DMS153 treated with DMSO at 0.1 percent for 48 hours (cell line): Measurements from ENCODE around the gene PLD1.
A peak's percentile ranks its signal among the peaks of the same experiment; 100 is the strongest.
"Not testable (repeated sequence)": the region's sequence is repeated elsewhere in the genome, so short reads cannot be mapped to it uniquely, and the experiment has no call there.

Source experiments
- DNase-seq: peaks from one replicate; lab custom pipeline; 2025; ENCODE audit not compliant: unreplicated experiment; lab: John Stamatoyannopoulos, UW

The PLD1 gene

GRCh38 chr3:171574556-171575240 is 235.6 kb downstream of the PLD1 start:
- DNase-seq = no peak

- no peak for DNase-seq
Measured at GRCh38 chr3:171569571-171570132, 240.6 kb downstream of the PLD1 start.

DNA sequence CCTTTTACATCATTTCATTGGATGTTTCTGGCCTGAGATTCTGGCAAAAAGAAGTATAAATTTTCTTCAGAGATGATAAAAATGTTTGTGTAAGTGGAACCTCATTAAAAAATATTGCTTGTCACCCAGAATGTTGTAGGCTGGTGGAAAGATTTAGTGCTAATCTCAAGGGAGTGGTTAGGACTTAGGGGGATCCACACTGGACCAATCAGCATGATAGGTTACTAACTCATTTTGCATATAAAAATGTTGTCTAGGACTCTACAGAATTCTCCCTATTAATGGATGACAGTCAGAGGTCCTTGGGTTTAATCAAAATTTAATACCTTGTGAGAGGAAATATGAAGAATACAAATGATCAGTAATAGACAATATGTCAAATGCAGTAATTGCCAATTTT is 241.5 kb downstream of the PLD1 start:
- no peak for DNase-seq

DNA sequence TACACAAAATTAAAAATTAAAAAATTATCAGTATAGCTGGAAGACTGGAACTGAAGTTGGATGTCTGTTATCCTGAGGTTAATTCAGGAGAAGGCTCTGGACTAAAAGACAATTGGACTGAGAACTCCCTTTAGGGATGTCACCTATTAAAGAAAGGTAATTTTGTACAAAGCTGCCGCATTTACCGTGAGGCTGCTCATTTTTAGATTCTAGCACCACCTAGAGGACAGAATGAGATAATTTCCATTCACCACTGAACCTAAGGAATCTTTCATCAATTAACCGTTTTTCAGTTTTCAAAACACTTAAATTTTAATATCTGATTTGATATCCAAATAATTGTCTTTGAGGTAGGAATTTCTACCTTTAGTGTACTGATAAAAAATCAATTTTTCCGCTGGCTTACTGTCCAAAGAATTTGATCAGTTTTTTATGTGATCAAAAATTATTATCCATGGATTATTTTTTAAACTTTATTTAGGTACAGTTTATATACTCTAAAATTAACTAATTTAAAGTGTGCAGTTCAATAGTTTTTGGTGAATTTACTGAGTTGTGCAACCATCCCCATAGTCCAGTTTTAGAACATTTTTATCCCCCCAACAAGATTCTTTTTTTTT is 243.4 kb downstream of the PLD1 start:
- peak; percentile 46 for DNase-seq

DNA sequence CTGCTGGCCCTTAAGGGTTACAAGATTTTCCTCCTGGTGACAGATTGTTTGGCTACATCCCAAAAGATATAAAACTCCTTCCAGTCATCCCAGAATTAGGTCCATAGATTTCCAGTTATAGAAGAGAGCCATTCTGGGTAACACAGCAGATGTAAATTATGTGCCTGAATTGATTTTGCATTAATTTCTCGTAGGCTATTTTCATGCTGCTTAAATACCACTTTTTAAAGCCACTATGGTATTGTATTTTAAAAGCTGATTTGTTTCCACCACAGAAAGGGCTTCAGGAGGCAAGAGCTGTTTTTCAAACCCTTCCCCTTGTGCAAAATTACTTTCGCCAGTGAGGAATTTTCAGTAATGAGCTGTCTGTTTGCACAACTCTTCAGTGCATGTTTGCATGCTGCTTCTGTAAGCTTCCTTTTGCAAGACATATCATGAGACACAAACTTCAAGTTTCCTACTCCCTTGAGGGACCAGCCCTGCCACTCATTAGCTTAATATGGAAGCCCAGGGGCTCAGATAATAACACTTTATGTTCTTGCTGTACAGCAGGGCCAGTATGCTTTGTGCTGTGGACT is 244.7 kb downstream of the PLD1 start:
- no peak for DNase-seq

GRCh38 chr3:171564748-171565480 is 245.4 kb downstream of the PLD1 start:
- no peak for DNase-seq

DNA sequence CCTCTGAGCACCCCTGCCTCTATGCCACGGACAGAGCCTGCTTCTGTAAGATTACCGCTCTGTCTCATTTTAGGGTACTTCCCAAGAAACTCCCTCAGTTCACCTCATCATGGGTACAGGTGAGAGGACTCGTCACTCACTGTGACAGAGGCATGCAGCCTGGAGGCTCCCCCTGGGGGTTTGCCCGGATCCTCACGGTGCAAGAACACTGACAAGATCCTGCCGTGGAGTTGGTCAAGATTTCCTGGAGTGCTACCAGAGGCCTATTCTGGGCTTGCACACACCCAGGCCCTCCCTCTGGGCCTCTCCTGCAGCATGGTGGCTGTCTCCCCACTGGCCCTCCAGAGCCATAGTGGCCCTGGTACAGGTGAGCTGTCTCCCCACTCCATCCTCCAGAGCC is 247.0 kb downstream of the PLD1 start:
- DNase-seq = no peak

GRCh38 chr3:171562459-171562858 is 247.8 kb downstream of the PLD1 start:
- not testable (repeated sequence) for DNase-seq

- no peak for DNase-seq
Measured at GRCh38 chr3:171561596-171562323, 248.5 kb downstream of the PLD1 start.

- no peak for DNase-seq
Measured at GRCh38 chr3:171559586-171559985, 250.7 kb downstream of the PLD1 start.

DNA sequence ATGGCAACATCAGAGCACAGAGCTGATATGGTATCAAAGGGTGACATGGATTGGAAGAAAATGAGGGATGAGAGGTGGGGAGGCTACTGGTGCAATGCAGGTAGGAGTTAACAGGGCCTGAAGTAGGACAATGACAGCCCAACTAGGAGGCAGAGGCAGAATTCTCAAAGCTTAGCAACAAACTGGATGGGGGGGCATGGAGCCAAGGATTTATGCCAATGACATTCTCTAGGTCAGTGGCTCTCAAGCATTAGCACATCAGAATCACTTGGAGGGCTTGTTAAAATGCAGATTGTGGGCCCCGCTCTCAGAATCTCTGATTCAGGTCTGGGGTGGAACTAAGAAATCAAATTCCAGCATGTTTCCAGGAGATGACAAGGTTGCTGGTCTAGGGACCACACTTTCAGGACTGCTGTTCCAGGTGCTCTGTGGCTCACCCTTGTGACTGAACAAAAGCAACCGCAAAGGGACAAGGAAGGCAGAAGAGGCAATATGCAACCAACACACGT is 252.0 kb downstream of the PLD1 start:
- no peak for DNase-seq

DNA sequence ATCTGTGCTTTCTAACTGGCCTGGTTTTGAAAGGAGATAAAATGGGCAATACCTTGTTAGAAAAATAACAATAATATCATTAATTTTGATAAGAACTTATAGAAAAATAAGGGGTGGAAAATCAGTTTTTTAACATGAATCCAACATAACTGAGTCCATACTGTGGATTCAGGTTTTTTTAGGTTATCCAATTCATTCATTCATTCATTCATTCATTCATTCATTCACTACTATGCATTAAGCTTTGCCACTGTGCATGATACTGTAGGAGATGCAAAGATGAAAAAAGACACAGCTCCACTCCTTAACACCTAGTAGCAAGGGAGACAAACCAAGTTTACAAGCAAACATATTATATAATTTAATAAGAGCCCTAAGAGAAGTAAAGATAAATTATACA is 253.1 kb downstream of the PLD1 start:
- no peak for DNase-seq

DNA sequence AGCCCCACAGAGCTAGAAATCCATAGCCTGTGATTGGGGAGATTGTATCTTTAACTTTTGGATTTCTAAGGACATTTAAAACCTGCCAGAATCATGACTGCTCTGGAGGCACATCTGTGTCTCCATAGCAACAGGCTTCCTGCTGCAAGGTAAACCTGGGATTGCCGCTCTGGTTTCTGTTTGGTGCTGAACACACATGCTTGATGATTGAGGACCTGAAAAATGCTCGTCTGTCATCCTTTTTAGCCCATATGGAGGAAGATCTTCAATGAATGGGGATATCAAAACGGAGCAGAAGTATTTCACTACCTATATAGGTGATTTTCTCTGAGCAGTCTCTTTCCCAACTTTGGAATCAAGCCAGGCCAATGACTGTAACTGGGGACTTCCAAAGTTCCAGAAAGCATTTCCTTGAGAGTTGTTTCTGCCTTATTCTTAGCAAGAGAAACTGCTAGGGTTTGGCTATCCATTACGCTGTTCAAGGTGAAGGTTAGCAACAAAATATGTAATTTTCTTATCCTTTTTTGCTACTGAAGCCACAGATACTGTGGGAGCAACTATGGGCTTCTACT is 253.6 kb downstream of the PLD1 start:
- no peak for DNase-seq

DNA sequence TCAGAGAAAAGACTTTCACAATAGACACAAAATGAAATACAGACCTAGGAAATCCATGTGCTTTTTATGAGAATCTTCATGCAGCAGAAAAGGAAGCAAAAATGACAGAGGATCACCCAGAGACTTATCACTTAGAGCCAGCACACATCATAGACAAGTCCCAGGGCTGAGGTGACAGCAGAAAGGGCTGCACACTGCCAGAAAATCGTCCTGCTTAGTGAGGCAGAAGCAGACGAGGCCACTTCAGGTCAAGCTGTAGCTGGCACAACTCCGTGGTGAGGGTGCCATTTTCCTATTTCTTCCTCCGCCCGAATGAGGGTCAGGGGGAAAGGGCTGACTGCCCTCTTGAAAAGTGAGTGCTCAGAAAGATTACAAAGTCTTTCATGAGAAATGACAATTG is 254.1 kb downstream of the PLD1 start:
- DNase-seq = no peak

DNA sequence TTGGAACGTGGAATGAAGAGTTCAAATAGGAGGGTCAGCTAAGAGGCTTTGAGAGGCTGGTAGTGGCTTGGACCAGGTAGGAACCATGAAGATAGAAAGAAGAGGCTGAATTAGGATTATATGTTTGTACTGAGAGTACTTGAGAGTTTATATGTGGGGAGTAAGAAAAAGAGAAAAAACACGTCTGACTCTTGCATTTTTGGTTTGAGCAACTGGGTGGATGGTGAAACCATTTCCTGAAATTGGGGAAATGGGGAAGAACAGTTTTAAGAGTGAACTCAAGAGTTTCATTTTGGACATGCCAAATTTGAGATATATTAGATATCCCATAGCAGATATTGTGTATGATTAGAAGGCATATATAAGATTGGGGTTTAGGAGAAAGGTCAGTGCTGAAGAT is 257.2 kb downstream of the PLD1 start:
- DNase-seq = no peak

DNA sequence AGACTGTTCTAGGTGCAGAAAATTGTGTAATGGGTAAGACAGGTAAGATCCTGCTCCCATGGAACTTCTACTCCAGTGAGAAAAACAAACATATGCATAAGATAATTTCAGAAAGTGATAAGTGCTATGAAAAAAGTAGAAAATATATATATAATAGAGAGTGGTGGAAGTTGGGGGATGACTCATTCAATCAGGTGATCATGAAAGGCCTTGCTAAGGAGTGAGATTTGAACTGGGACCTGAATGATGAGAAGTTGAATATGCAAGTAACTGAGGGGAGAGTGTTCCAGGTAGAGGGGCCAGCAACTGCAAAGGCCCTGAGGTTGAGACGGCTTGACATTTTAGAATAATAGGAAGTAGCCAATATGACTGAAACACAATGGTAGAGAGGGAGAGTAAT is 257.8 kb downstream of the PLD1 start:
- no peak for DNase-seq

DNA sequence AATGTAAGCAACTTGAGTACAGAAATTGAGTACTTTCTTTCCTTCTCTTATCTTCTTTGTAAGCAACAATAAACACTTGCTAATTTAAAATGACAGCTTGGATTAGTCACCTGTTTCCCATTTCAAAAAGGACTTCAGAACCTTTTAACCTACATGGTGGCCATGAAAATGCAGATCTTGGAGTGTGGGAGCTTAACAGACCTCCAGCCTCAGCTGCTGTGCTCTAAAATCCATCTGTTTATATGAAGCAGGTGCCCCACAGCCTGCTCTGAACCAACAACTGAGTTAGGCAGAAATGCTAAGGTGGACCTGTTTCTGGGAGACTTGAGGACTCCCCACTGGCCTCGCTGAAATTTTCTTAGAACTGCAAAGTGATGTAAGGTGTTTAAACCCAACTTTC is 259.0 kb downstream of the PLD1 start:
- no peak for DNase-seq
